GM18858 (cell line): ENCODE measurements around the gene SNRNP200.
"Not testable (repeated sequence)": the region's sequence is repeated elsewhere in the genome, so short reads cannot be mapped to it uniquely, and the experiment has no call there.

ENCODE experiments used
- ATAC-seq: cut with Tn5 transposase; IDR thresholded peaks from one replicate; pipeline ENCODE4 v1.9.1; 2021; ENCODE audit not compliant: unreplicated experiment

SNRNP200 gene

GRCh38 chr2:96274355-96275056 is 30.8 kb downstream of the SNRNP200 start:
- ATAC-seq = no peak

DNA sequence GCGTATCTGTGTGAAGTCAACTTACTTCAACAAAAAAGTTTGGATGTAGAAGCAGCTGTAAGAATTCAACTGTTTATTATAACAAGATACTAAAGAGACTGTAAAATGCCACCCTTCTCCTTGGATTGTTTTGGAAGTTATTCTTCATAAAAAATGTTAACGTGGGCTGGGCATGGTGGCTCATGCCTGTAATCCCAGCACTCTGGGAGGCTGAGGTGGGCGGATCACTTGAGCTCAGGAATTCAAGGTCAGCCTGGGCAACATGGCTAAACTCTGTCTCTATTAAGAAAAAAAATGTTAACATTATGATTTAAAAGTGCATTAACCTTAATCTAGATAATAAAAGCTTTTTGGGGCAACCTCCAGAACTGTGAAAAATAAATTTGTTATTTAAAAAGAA is 31.6 kb downstream of the SNRNP200 start:
- ATAC-seq = no peak

GRCh38 chr2:96271995-96272394 is 33.4 kb downstream of the SNRNP200 start:
- ATAC-seq = no peak

GRCh38 chr2:96267159-96267971 is 38.0 kb downstream of the SNRNP200 start:
- ATAC-seq = no peak

DNA sequence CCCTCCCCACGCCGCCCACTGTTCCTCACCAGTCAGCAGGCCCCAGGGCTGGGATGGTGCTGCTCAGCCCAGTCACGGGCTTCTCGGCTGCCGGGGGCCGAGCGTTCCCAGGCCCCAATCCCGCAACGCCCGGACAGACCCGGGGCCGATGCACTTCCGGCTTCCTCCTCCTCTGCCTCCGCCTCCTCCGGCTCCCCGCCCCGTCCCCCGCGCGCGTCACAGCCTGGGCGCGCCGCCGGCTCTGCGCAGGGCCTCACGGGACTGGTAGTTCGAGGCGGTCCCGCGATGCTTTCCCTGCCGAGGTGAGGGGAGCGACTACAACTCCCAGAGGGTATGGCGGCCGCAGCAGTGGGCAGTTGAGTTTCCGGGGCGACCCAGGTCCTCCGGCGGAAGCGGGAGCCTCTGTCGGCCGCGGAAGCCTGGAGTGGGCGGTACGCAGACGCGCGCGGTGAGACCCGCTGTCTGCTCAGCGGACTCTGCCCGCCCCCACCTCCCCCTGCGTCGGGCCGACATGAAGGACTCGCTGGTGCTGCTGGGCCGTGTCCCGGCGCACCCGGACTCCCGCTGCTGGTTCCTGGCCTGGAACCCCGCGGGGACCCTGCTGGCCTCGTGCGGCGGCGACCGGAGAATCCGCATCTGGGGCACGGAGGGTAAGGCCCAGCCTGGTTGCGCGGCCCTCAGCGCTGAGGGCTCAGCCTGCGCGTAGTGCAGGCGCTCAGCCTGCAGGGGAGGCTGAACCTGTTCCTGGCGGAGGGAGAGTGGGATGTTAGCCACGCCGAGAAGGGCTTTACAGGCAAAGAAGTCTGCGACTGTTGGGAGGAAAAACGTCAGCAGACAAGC is 39.3 kb downstream of the SNRNP200 start, which contains the start of the genes CIAO1 and TMEM127:
TSS of gene CIAO1 (plus strand) at position 386 of the 840 bp plus-strand sequence. CDS start at position 512, 126 bp downstream.
TSS of gene TMEM127 (minus strand) at position 158 of the 840 bp plus-strand sequence. CDS start 616 bp downstream, outside the sequence.
- peak; percentile 87 for ATAC-seq

DNA sequence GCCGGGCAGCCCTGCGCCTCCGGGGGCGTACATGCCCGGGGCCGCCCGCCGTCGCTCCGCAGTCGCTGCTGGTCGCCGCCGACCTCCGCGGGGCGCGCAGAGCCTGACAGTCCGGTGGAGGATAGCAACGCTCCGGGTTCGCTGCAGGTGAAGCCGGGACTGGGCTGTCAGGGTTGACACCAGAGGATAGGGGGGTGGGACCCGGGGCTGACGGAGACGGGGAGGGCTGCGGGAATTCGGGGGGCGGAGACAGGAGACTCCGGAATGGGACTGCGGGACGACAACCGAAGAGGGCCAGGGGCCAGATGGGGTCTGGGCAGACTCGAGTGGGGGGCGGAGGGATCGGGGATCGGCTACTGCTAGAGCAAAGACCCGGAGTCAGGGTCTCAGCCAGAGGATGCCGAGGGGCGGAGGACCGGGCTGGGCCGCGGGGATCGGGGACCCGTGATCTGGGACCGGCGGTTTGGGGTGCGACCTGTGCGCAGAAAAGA is 40.0 kb downstream of the SNRNP200 start:
- no peak for ATAC-seq

DNA sequence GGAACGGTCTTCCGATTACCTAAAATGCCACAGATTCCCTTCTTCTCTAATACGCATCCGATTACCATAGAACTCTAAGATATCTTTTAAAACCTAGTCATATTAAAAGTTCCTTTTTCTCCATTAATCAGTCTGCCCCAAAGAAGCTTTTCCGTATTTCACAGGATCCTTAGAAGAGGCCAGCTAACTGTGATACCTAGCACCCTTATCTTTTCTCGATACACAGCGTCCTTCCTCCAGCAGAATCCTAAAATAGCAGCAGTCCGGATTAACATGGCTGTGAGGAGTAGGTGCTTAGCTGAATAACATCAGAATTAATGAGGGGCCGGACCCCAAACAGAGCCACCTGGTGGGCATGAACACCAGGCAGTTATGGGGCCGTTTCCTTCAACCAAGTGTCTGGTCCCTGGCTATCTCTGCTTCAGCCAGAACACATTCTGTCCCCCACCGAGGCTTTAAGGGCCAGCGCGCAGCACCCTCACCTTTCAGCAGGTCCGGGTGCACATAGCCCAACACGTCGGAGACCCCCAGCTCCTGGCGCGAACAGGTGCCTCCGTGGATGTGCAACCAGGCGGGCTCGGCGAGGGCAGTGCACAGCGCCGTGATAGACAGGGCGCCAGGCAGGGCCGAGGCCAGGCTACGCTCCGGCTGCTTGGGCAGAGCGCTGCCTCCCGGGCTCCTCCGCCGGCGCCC is 40.5 kb downstream of the SNRNP200 start:
- ATAC-seq = no peak

DNA sequence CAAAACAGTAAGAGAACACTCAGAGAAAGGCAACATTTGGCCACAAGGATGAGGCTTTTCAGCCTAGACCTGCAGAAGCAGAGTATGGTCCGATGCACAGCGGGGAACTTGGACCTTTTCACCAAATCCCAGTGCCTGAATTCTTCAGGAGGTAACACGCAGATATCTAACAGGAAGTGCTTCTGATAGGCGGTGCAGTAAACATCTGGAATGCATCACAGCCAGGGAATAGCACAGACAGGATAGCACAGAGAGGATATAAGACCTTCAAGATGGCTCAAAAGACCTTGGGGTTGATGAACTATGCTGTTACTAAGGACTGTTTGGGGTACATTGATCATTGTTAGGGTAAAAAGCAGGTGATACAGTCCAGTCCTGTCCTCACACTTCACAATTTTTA is 41.3 kb downstream of the SNRNP200 start:
- no peak for ATAC-seq

GRCh38 chr2:96262306-96262705 is 43.0 kb downstream of the SNRNP200 start:
- no peak for ATAC-seq

DNA sequence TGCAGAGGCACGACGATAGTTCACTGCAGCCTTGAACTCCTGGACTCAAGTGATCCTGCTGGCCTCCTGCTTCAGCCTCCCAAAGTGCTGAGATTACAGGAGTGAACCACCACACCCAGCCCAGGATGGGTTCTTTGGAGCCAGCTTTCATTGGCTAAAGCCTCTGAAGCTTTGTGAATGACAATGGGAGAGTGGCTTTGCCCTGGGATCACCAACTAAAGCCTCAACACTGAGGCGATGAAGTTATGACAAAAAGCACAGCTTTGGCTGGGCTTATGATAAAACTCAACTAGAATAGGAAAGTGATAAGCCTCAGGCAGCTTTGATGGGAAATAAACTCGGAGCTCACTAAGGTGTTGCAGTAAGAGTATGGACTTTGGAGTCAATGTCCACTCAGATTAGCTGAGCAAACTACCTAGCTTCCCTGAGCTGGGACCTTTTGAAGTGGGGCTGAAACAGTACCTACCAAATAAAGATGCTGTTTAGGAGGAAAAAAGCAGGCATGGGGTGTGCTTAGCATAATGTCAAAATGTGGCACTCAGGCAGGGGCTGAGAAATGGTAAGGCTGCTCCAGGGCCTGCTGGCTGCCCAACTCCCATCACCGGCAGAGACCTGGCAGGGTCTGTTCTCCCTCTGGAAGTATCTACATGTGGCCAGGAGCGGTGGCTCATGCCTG is 43.9 kb downstream of the SNRNP200 start:
- ATAC-seq = no peak

DNA sequence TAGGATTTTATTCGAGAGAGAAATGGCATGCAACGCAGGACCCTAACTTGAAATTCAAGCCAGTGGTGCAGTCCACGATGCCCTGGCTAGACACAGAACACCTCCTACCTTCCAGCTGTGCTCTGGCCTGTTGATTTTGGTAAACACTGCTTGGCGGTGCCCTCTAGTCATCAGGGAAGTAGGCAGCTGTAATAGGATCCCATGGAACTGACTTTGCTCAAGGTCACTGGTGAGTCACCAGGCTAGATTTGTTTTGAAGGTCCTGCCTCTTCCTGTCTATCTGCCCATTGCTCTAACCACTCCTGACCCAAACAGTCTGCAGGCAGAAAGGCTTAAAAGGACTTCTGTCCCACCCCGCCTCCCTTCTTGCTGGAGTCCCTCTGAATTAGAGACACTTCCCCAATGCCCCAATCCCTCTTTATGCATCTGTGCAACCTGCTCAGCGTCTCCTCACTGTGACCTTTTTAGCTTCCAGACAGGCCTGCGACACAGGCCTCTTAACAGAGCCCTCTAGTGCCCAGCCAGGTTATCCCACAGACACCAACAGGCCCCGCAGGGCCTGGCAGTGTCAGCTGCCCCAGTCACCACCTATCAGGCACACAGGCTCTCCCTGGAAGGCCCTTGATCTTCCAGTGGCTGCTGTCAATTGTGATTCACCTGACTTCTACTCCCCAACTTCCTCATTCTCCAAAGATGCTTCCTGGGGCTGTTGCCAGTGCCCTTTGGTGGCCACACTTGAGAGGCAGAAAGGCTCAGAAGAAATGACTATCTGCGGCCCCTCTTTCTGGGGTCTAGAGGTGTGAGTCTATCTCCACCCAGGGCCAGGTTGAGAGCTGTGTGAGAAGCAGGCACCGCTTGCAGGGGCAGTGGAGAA is 44.7 kb downstream of the SNRNP200 start:
- ATAC-seq = no peak

GRCh38 chr2:96259497-96259921 is 45.8 kb downstream of the SNRNP200 start:
- ATAC-seq = no peak

- ATAC-seq = no peak
These were observed 47.0 kb downstream of the SNRNP200 start for GRCh38 chr2:96258166-96259022.

- ATAC-seq = not testable (repeated sequence)
These were observed 47.6 kb downstream of the SNRNP200 start for GRCh38 chr2:96257744-96258143.

GRCh38 chr2:96256611-96257113 is 48.7 kb downstream of the SNRNP200 start:
- ATAC-seq = no peak

- no peak for ATAC-seq
These were observed 50.8 kb downstream of the SNRNP200 start for GRCh38 chr2:96254571-96254970.

DNA sequence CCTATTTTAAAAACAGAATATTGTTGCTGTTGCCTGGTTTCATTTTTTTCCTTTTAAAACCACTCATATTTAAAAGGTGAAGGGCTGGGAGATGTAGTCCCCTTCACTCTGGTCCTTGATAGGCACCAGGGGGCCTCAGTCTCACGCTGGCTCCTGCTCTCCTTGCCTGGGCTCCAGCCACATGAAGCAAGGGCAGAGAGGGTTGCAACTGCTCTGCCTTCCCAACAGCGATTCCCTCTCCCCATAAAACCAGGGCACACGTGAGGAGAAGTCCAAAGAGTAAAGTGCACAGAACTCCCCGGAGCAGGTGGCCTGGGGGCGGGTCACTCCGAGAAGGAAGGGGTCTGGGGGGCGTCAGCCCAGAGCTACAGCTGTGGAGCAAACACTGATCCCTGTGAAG is 52.3 kb downstream of the SNRNP200 start:
- ATAC-seq = no peak

- ATAC-seq = no peak
These were observed 52.8 kb downstream of the SNRNP200 start for GRCh38 chr2:96252526-96252925.
